Epithelial cell of esophagus (primary cell): ENCODE results near the gene PKNOX2.

Experiments
- DNase-seq: peaks from one replicate; pipeline ENCODE4 v3.0.0; 2010; ENCODE audit warnings: low read depth
- H3K4me3 ChIP-seq: 2 replicates; pipeline ENCODE4 v1.5.1; 2011; ENCODE audit warnings: mild to moderate bottlenecking, low read length, control low read depth
- CTCF ChIP-seq: IDR thresholded peaks from 2 replicates; pipeline ENCODE4 v1.5.1; 2011; ENCODE audit warnings: low read depth, mild to moderate bottlenecking, low read length, control low read depth, inconsistent platforms; ENCODE audit not compliant: insufficient read depth; ENCODE audit errors: missing control alignments

Gene PKNOX2

DNA sequence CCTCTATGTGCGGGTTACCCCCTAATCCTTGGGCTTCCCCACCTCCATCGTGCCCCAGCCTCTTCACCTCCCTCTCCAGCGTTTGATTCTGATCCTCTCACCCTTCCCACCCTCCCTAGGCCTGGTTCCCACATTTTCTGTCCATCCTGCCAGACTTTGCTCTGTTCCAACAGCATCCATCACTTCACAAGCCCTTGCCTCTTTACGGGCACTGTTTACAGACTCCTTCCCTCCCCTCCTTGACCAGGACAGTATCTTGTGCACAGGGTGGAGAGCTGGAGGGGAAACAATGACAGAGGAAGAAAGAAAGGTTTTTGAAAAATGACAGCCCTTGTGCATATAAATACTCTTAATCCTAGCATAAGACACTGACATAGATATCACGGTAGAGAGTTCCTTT is 301.1 kb downstream of the PKNOX2 start:
- H3K4me3 ChIP-seq: no peak overlapping the region
- no peak for DNase-seq
- no peak for TF ChIP-seq CTCF

DNA sequence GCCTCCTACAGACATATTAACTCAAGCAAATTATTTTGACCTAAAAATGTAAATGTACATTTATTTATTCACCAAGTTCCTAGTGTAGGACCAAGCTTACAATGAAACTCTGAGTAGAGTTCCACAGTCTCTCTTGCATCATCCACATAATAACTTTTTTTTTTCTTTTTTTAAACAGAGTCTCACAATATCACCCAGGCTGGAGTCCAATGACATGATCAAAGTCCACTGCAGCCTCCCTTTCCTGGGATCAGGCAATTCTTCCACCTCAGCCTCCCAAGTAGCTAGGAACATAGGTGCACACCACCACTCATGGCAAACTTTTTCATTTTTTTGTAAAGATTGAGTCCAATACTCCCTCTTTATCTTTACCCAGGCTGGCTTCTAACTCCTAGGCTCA is 303.5 kb downstream of the PKNOX2 start:
- no peak for DNase-seq
- no peak overlapping the region for H3K4me3 ChIP-seq
- TF ChIP-seq CTCF: no peak

DNA sequence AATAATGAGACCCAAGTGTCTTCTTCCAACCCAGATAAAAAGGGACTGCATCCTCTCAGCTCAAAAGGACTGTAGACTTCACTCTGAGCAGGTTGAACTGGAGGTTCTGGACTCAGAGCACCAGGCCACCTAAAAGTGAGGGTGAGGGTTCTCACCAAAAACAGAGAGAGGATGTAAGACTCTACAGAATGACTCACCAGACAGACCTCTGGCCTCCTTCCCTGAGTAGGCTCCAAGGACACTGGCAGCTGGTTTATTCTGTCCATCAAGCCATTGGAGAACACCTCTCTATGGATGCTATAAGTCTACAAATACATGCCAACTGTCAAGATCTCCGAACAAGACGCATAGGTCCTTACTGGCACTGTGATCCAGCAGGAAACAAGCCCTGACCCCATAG is 304.3 kb downstream of the PKNOX2 start:
- no peak for TF ChIP-seq CTCF
- no peak for DNase-seq
- H3K4me3 ChIP-seq: no peak overlapping the region

GRCh38 chr11:125470355-125470754 is 305.8 kb downstream of the PKNOX2 start:
- no peak overlapping the region for H3K4me3 ChIP-seq
- no peak for TF ChIP-seq CTCF
- DNase-seq: no peak

DNA sequence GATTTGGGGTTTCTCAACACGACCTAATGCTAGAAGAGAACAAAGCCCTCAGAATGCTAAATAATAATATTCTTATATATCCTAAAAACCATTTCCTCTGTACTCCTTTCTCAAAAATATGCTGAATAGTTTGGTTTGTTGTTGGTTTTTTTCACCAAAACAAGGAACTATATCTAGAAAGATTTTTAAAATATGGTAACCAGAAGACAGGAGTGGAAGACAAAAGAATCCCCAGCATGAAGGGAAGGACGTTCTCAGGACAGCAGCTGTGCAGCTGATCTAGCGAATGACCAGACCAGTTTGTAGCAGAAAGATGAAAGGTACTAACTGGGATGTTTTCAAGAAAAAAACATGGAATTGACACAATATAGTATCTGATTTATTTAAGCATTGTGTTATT is 312.2 kb downstream of the PKNOX2 start:
- TF ChIP-seq CTCF: no peak
- no peak overlapping the region for H3K4me3 ChIP-seq
- no peak for DNase-seq

DNA sequence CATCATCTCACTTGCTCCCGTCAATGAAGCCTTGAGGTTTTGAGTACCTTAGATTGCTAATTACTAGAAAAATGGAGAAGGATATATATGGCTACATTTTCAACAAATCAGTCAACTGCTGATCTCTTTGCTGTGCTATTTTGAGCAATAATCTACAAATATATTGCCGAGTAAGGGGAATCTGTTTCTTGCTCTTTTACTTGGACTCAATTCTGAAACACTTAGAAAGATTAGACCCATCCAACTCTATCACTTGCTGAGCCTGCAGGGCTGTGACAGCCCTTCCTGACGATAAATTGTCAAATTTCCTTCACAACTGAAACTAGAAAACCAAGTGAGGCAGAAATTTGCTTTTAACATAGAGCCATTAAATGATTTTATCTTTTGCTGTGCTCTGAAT is 314.6 kb downstream of the PKNOX2 start:
- no peak overlapping the region for H3K4me3 ChIP-seq
- DNase-seq: no peak
- TF ChIP-seq CTCF: no peak

DNA sequence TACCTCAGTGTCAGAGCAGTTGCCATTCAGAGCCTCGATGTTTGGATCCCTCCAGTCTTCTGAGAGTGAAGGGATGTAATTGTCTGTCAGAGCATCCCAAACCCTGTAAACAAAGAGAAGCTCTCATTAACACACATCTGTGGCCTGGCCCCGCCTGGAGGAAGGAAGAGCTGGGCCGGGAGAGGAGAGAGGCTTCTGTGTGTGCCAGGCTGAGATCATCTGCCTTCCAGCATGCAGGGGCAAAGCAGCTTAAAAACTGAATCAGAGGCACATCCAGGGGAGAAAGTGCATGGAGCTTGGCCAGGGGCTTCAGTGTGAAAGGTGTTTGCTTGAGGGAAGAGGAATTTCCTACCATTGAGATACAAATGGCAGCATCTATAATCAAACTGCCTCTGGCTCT is 317.0 kb downstream of the PKNOX2 start:
- peak; percentile 58 for DNase-seq
- TF ChIP-seq CTCF: no peak
- H3K4me3 ChIP-seq: no peak overlapping the region
